ENCODE measurements around the gene TMEM51.

The TMEM51 gene

GRCh38 chr1:15159166-15159555 lies 5.6 kb downstream of the TMEM51 start:
- Histone ChIP-seq H3K36me3 (ENCODE audit: insufficient read depth, low read length) (no peaks in the 10 kb centered on the region), H3K9me3 (ENCODE audit: low read depth, low read length) (no peaks in the 10 kb centered on the region), H3K4me3 (no peak overlapping the region), H3K9ac (ENCODE audit: insufficient read length) (no peak overlapping the region), H3K27ac (no peak overlapping the region)
- TF ChIP-seq FOXP2 (optimal IDR thresholded peaks at IDR 0.05; ENCODE audit: control extremely low read depth, extremely low read length, insufficient read depth) = no peak
- no peak for TF ChIP-seq POLR2AphosphoS5 (IDR thresholded peaks at IDR 0.05; ENCODE audit: borderline replicate concordance, low read depth, low read length)
- no peak for TF ChIP-seq EZH2 (IDR thresholded peaks at IDR 0.05)
- DNase-seq (ENCODE audit: low read depth, low spot score) = no peak

- Histone ChIP-seq H3K36me3 (ENCODE audit: insufficient read depth, low read length) (no peaks in the 10 kb centered on the region), H3K9me3 (ENCODE audit: low read depth, low read length) (no peaks in the 10 kb centered on the region), H3K9ac (ENCODE audit: insufficient read length) (no peak overlapping the region), H3K4me3 (no peak overlapping the region), H3K27ac (no peak overlapping the region)
- no peak for DNase-seq (ENCODE audit: low read depth, low spot score)
- TF ChIP-seq FOXP2 (optimal IDR thresholded peaks at IDR 0.05; ENCODE audit: control extremely low read depth, extremely low read length, insufficient read depth) (no peak), EZH2 (IDR thresholded peaks at IDR 0.05) (no peak), POLR2AphosphoS5 (IDR thresholded peaks at IDR 0.05; ENCODE audit: borderline replicate concordance, low read depth, low read length) (no peak)
Observed at GRCh38 chr1:15160626-15161025, 7.1 kb downstream of the TMEM51 start.

GRCh38 chr1:15167386-15167785 lies 13.8 kb downstream of the TMEM51 start:
- no peak for DNase-seq (ENCODE audit: low read depth, low spot score)
- no peak overlapping the region for H3K4me3 ChIP-seq

GRCh38 chr1:15168479-15168878 lies 14.9 kb downstream of the TMEM51 start:
- TF ChIP-seq FOXP2 (optimal IDR thresholded peaks at IDR 0.05; ENCODE audit: control extremely low read depth, extremely low read length, insufficient read depth) = no peak
- TF ChIP-seq POLR2AphosphoS5 (IDR thresholded peaks at IDR 0.05; ENCODE audit: borderline replicate concordance, low read depth, low read length) = no peak
- TF ChIP-seq EZH2 (IDR thresholded peaks at IDR 0.05) = no peak
- Histone ChIP-seq H3K9ac (ENCODE audit: insufficient read length) (no peak overlapping the region), H3K9me3 (ENCODE audit: low read depth, low read length) (no peaks in the 10 kb centered on the region), H3K27ac (no peak overlapping the region), H3K4me3 (no peak overlapping the region), H3K36me3 (ENCODE audit: insufficient read depth, low read length) (no peaks in the 10 kb centered on the region)
- no peak for DNase-seq (ENCODE audit: low read depth, low spot score)

More at GRCh38 chr1:15167386-15167785, 13.8 kb downstream of the TMEM51 start:
- Histone ChIP-seq H3K36me3 (ENCODE audit: insufficient read depth, low read length) (no peaks in the 10 kb centered on the region), H3K9me3 (ENCODE audit: low read depth, low read length) (no peaks in the 10 kb centered on the region), H3K9ac (ENCODE audit: insufficient read length) (no peak overlapping the region), H3K27ac (no peak overlapping the region)
- TF ChIP-seq POLR2AphosphoS5 (IDR thresholded peaks at IDR 0.05; ENCODE audit: borderline replicate concordance, low read depth, low read length) (no peak), EZH2 (IDR thresholded peaks at IDR 0.05) (no peak), FOXP2 (optimal IDR thresholded peaks at IDR 0.05; ENCODE audit: control extremely low read depth, extremely low read length, insufficient read depth) (no peak)

GRCh38 chr1:15170071-15170470 lies 16.5 kb downstream of the TMEM51 start:
- Histone ChIP-seq H3K27ac (no peak overlapping the region), H3K36me3 (ENCODE audit: insufficient read depth, low read length) (no peaks in the 10 kb centered on the region), H3K9me3 (ENCODE audit: low read depth, low read length) (no peaks in the 10 kb centered on the region), H3K4me3 (no peak overlapping the region), H3K9ac (ENCODE audit: insufficient read length) (no peak overlapping the region)
- DNase-seq (ENCODE audit: low read depth, low spot score) = no peak
- TF ChIP-seq POLR2AphosphoS5 (IDR thresholded peaks at IDR 0.05; ENCODE audit: borderline replicate concordance, low read depth, low read length) = no peak
- no peak for TF ChIP-seq FOXP2 (optimal IDR thresholded peaks at IDR 0.05; ENCODE audit: control extremely low read depth, extremely low read length, insufficient read depth)
- TF ChIP-seq EZH2 (IDR thresholded peaks at IDR 0.05) = no peak

GRCh38 chr1:15171271-15171908 lies 17.8 kb downstream of the TMEM51 start:
- H3K27ac ChIP-seq = no peak overlapping the region
- H3K9me3 ChIP-seq (ENCODE audit: low read depth, low read length) = no peaks in the 10 kb centered on the region
- no peak for TF ChIP-seq EZH2 (IDR thresholded peaks at IDR 0.05)
- TF ChIP-seq POLR2AphosphoS5 (IDR thresholded peaks at IDR 0.05; ENCODE audit: borderline replicate concordance, low read depth, low read length) = no peak
- no peak for TF ChIP-seq FOXP2 (optimal IDR thresholded peaks at IDR 0.05; ENCODE audit: control extremely low read depth, extremely low read length, insufficient read depth)

GRCh38 chr1:15172405-15173259 lies 19.1 kb downstream of the TMEM51 start:
- no peak overlapping the region for H3K27ac ChIP-seq
- H3K4me3 ChIP-seq = no peak overlapping the region
- H3K9me3 ChIP-seq (ENCODE audit: low read depth, low read length) = no peaks in the 10 kb centered on the region
- TF ChIP-seq FOXP2 (optimal IDR thresholded peaks at IDR 0.05; ENCODE audit: control extremely low read depth, extremely low read length, insufficient read depth) = no peak
- no peak for TF ChIP-seq EZH2 (IDR thresholded peaks at IDR 0.05)
- no peak for TF ChIP-seq POLR2AphosphoS5 (IDR thresholded peaks at IDR 0.05; ENCODE audit: borderline replicate concordance, low read depth, low read length)
- no peaks in the 10 kb centered on the region for H3K36me3 ChIP-seq (ENCODE audit: insufficient read depth, low read length)
- no peak overlapping the region for H3K9ac ChIP-seq (ENCODE audit: insufficient read length)
- no peak for DNase-seq (ENCODE audit: low read depth, low spot score)

More at GRCh38 chr1:15171271-15171908, 17.8 kb downstream of the TMEM51 start:
- Histone ChIP-seq H3K4me3 (no peak overlapping the region), H3K36me3 (ENCODE audit: insufficient read depth, low read length) (no peaks in the 10 kb centered on the region), H3K9ac (ENCODE audit: insufficient read length) (no peak overlapping the region)
- no peak for DNase-seq (ENCODE audit: low read depth, low spot score)

GRCh38 chr1:15173863-15174614 lies 20.5 kb downstream of the TMEM51 start:
- Histone ChIP-seq H3K27ac (no peak overlapping the region), H3K4me3 (no peak overlapping the region), H3K36me3 (ENCODE audit: insufficient read depth, low read length) (no peaks in the 10 kb centered on the region), H3K9me3 (ENCODE audit: low read depth, low read length) (no peaks in the 10 kb centered on the region), H3K9ac (ENCODE audit: insufficient read length) (no peak overlapping the region)
- no peak for DNase-seq (ENCODE audit: low read depth, low spot score)
- TF ChIP-seq POLR2AphosphoS5 (IDR thresholded peaks at IDR 0.05; ENCODE audit: borderline replicate concordance, low read depth, low read length) (no peak), EZH2 (IDR thresholded peaks at IDR 0.05) (no peak), FOXP2 (optimal IDR thresholded peaks at IDR 0.05; ENCODE audit: control extremely low read depth, extremely low read length, insufficient read depth) (no peak)

Data from SK-N-MC (cell line).